H1 (cell line): Measurements from ENCODE around the gene RAPGEF5. TPM values are rescaled to one million over a fixed set of nuclear protein-coding genes. Genes with fewer than 3 reads are reported as not detected.
A peak's percentile ranks its signal among the peaks of the same experiment; 100 is the strongest.

ENCODE experiments used
- CTCF ChIA-PET: fragments of 300-600 bp; sonication (Branson Sonifier 250); formaldehyde crosslinking; loops from one replicate; lab custom pipeline; 2021; ENCODE audit not compliant: partially characterized antibody; lab: Charles Lee
- POLR2A ChIA-PET: fragments of 300-600 bp; sonication (Branson Sonifier 250); formaldehyde crosslinking; loops from one replicate; lab custom pipeline; 2021; ENCODE audit warnings: inconsistent platforms; ENCODE audit not compliant: partially characterized antibody; lab: Charles Lee
- DNase-seq, 2 experiments: peaks; one replicate each; pipeline versions ENCODE4 v3.0.0 to v3.0.0-alpha.2; 2010 to 2022; ENCODE audit warnings: low spot score in 2 of 2, low read depth in 1 of 2, mixed read lengths in 1 of 2
- FAIRE-seq: peaks from 2 replicates; lab custom pipeline; 2011; peaks lifted over from hg19 to GRCh38; lab: Jason Lieb, UNC
- H2AFZ ChIP-seq: 2 replicates; pipeline ENCODE4 v1.8.1; 2012; ENCODE audit warnings: low read length, inconsistent platforms
- H2AK5ac ChIP-seq: 2 replicates; pipeline ENCODE4 v1.6.1; 2013; ENCODE audit warnings: low read depth, low read length
- H2BK120ac ChIP-seq: replicated peaks from 2 replicates; pipeline ENCODE3; 2013; ENCODE audit warnings: low read depth, low read length, inconsistent platforms
- H2BK12ac ChIP-seq: 2 replicates; pipeline ENCODE4 v1.6.1; 2013; ENCODE audit warnings: low read depth, low read length
- H2BK15ac ChIP-seq: 2 replicates; pipeline ENCODE4 v1.6.1; 2013; ENCODE audit warnings: low read length
- H2BK20ac ChIP-seq: 2 replicates; pipeline ENCODE4 v1.6.1; 2013; ENCODE audit warnings: low read length
- H2BK5ac ChIP-seq: 2 replicates; pipeline ENCODE4 v1.6.1; 2013; ENCODE audit warnings: low read depth, low read length
- H3K14ac ChIP-seq: 2 replicates; pipeline ENCODE4 v1.6.1; 2013; ENCODE audit warnings: inconsistent platforms; ENCODE audit not compliant: insufficient read length
- H3K18ac ChIP-seq: 2 replicates; pipeline ENCODE4 v1.6.1; 2013; ENCODE audit warnings: low read length; ENCODE audit errors: extremely low read depth
- H3K23ac ChIP-seq: 2 replicates; pipeline ENCODE4 v1.6.1; 2013; ENCODE audit warnings: inconsistent platforms; ENCODE audit not compliant: insufficient read length
- H3K23me2 ChIP-seq: 2 replicates; pipeline ENCODE4 v1.6.1; 2013; ENCODE audit warnings: low read depth, low read length
- H3K27ac ChIP-seq: 2 replicates; pipeline ENCODE4 v1.6.1; 2011; ENCODE audit warnings: low read depth, low read length, inconsistent platforms
- H3K27me3 ChIP-seq, 4 experiments: replicated peaks in 1 of 4; 1 replicate in 1 of 4; 2 replicates in 3 of 4; pipeline versions ENCODE4 v1.6.1 to v1.8.1; 2011 to 2013; ENCODE audit warnings: low read length in 3 of 4, mild to moderate bottlenecking in 3 of 4, inconsistent platforms in 2 of 4, mixed read lengths in 2 of 4, moderate library complexity in 1 of 4; ENCODE audit not compliant: control insufficient read depth in 3 of 4, insufficient read depth in 3 of 4; ENCODE audit errors: extremely low read depth in 1 of 4
- H3K36me3 ChIP-seq, 4 experiments: 2 replicates each; pipeline versions ENCODE4 v1.6.1 to v1.8.1; 2011 to 2013; ENCODE audit warnings: mild to moderate bottlenecking in 4 of 4, low read length in 3 of 4, moderate library complexity in 2 of 4, control low read depth in 1 of 4, inconsistent platforms in 1 of 4; ENCODE audit not compliant: insufficient read depth in 4 of 4, control insufficient read depth in 2 of 4
- H3K4ac ChIP-seq: replicated peaks from 2 replicates; pipeline ENCODE3; 2013; ENCODE audit warnings: low read length, low read depth, mixed read lengths, inconsistent platforms; ENCODE audit not compliant: insufficient read length
- H3K4me1 ChIP-seq, 4 experiments: replicated peaks in 1 of 4; 1 replicate in 1 of 4; 2 replicates in 3 of 4; pipeline versions ENCODE4 v1.6.1 to v1.8.1; 2011 to 2013; ENCODE audit warnings: low read length in 3 of 4, inconsistent platforms in 2 of 4, mixed read lengths in 1 of 4; ENCODE audit not compliant: insufficient read depth in 4 of 4, control insufficient read depth in 3 of 4
- H3K4me2 ChIP-seq, 2 experiments: 2 replicates each; pipeline versions ENCODE4 v1.6.1 to v1.8.1; 2011 to 2013; ENCODE audit warnings: low read depth in 2 of 2, low read length in 2 of 2, control low read depth in 1 of 2, inconsistent platforms in 1 of 2, mild to moderate bottlenecking in 1 of 2; ENCODE audit not compliant: insufficient read depth in 1 of 2
- H3K4me3 ChIP-seq, 4 experiments: fragments of 200-600, 300-600 bp in 1 of 4; sonication (generic), shearing (Covaris generic), sonication (Bioruptor Twin) in 1 of 4; 2 replicates each; pipeline versions ENCODE4 v1.5.1 to v1.8.1; 2011 to 2016; ENCODE audit warnings: low read length in 4 of 4, low read depth in 3 of 4, control low read depth in 2 of 4, inconsistent platforms in 2 of 4, mild to moderate bottlenecking in 2 of 4, mixed read lengths in 1 of 4, moderate library complexity in 1 of 4; ENCODE audit not compliant: insufficient read depth in 2 of 4; ENCODE audit errors: extremely low read depth in 1 of 4
- H3K56ac ChIP-seq: replicated peaks from 2 replicates; pipeline ENCODE3; 2013; ENCODE audit warnings: low read depth, mild to moderate bottlenecking, mixed read lengths, low read length, inconsistent platforms; ENCODE audit not compliant: insufficient read length
- H3K79me1 ChIP-seq: 2 replicates; pipeline ENCODE4 v1.6.1; 2013; ENCODE audit warnings: low read depth, low read length, control low read depth
- H3K79me2 ChIP-seq, 2 experiments: 2 replicates each; pipeline versions ENCODE4 v1.6.1 to v1.8.1; 2012 to 2013; ENCODE audit warnings: low read length in 2 of 2, mild to moderate bottlenecking in 2 of 2, inconsistent platforms in 1 of 2; ENCODE audit not compliant: insufficient read depth in 2 of 2, control insufficient read depth in 1 of 2
- H3K9ac ChIP-seq, 4 experiments: replicated peaks in 1 of 4; 1 replicate in 1 of 4; 2 replicates in 3 of 4; pipeline versions ENCODE4 v1.6.1 to v1.8.1; 2011 to 2013; ENCODE audit warnings: low read depth in 3 of 4, low read length in 3 of 4, control low read depth in 2 of 4, mild to moderate bottlenecking in 2 of 4, moderate library complexity in 2 of 4, inconsistent platforms in 1 of 4; ENCODE audit errors: extremely low read depth in 1 of 4
- H3K9me3 ChIP-seq, 2 experiments: 2 replicates each; pipeline versions ENCODE4 v1.6.1 to v1.8.1; 2012 to 2013; ENCODE audit warnings: mild to moderate bottlenecking in 2 of 2, moderate library complexity in 2 of 2, control low read depth in 1 of 2, inconsistent platforms in 1 of 2, low read depth in 1 of 2, low read length in 1 of 2, mixed read lengths in 1 of 2; ENCODE audit not compliant: insufficient read depth in 2 of 2
- H4K20me1 ChIP-seq, 2 experiments: replicated peaks in 1 of 2; 2 replicates each; pipeline versions ENCODE3 to v1.8.1; 2011 to 2013; ENCODE audit warnings: inconsistent platforms in 2 of 2, low read length in 2 of 2, mild to moderate bottlenecking in 1 of 2; ENCODE audit not compliant: insufficient read depth in 2 of 2, control insufficient read depth in 1 of 2
- H4K5ac ChIP-seq: 2 replicates; pipeline ENCODE4 v1.6.1; 2013; ENCODE audit warnings: low read length, low read depth, mixed read lengths, inconsistent platforms; ENCODE audit not compliant: insufficient read length
- H4K8ac ChIP-seq: 2 replicates; pipeline ENCODE4 v1.8.0; 2013; ENCODE audit warnings: mild to moderate bottlenecking, moderate library complexity, low read length, inconsistent platforms; ENCODE audit not compliant: insufficient read depth; ENCODE audit errors: extremely low read depth
- H4K91ac ChIP-seq: replicated peaks from 2 replicates; pipeline ENCODE3; 2013; ENCODE audit warnings: low read length, mixed read lengths, inconsistent platforms; ENCODE audit not compliant: insufficient read length
- E2F6 ChIP-seq: IDR thresholded peaks from 2 replicates; pipeline ENCODE4 v1.6.1; 2012; ENCODE audit warnings: inconsistent platforms
- WGBS, 2 experiments: shearing (Covaris generic) in 1 of 2; methylation state at CpG; one replicate each; pipeline versions ENCODE4 v1.1.6 to v1.1.7; 2013 to 2015; ENCODE audit warnings: low lambda C conversion rate in 2 of 2, mixed read lengths in 2 of 2, inconsistent platforms in 1 of 2, low coverage in 1 of 2, missing lambda C conversion rate in 1 of 2; ENCODE audit not compliant: insufficient replicate concordance in 2 of 2, insufficient coverage in 1 of 2, insufficient read length in 1 of 2; ENCODE audit errors: extremely low coverage in 1 of 2, missing lambda C conversion rate in 1 of 2; 5-methylcytosine and 5-hydroxymethylcytosine counted together
- polyA plus RNA-seq, 7 experiments: library from polyadenylated mRNA; depleted of rRNA in 3 of 7; stranded (reverse) in 5 of 7; unstranded in 2 of 7; fragments of >200 nt in 5 of 7; fragments of 200-250 nt in 2 of 7; gene quantifications; 1 replicate in 5 of 7; 2 replicates in 1 of 7; 4 replicates in 1 of 7; pipeline versions ENCODE4 v1.2.1 to v1.2.3, GENCODE V29; 2011 to 2013; ENCODE audit warnings: missing spikeins in 2 of 7, mixed read lengths in 2 of 7
- total RNA-seq: library from RNA; stranded (reverse); fragmentation: NEBNext Ultra II Directional; extraction: Animal tissue kit (Norgen Biotek cat#: 25700); gene quantifications from 2 replicates; pipeline ENCODE4 v1.2.1, GENCODE V29; 2021

RAPGEF5 gene
- total and polyA plus RNA-seq, 2 of the 8 experiments (the other 6 are each of a cell fraction or from before 2014, with no cell fraction given), result 4.4 to 22.9 TPM

- Histone ChIP-seq H4K5ac (no peak overlapping the region), H3K23me2 (no peaks in the 10 kb centered on the region), H4K20me1 (no peaks in the 10 kb centered on the region), H4K91ac (no peak overlapping the region), H3K27me3 (no peaks in the 10 kb centered on the region), H3K4me3 (no peak overlapping the region), H3K36me3 (no peaks in the 10 kb centered on the region), H4K8ac (no peak overlapping the region), H3K9me3 (peaks cover 0 to 1% of the 10 kb centered on the region in 2 experiments; a peak in 1 of 4 replicates), H2AK5ac (no peak overlapping the region), H3K4ac (no peak overlapping the region), H2BK20ac (no peak overlapping the region), H3K9ac (no peak overlapping the region), H3K79me1 (peaks cover 4% of the 10 kb centered on the region; the same call in 1 of the 2 replicates), H3K18ac (no peak overlapping the region), H3K14ac (no peak overlapping the region), H3K4me2 (no peak overlapping the region), H3K23ac (no peak overlapping the region), H2BK120ac (no peak overlapping the region), H2AFZ (no peak overlapping the region), H3K27ac (no peak overlapping the region), H2BK15ac (0 out of 2 replicates have a peak overlapping the region, but pooled peaks have one; percentile 61), H2BK12ac (no peak overlapping the region), H3K56ac (no peak overlapping the region), H2BK5ac (no peak overlapping the region), H3K79me2 (peaks cover 0 to 91% of the 10 kb centered on the region in 2 experiments; a peak in 3 of 4 replicates), H3K4me1 (peaks cover 2 to 6% (median 5%) of the 10 kb centered on the region in 4 experiments; a peak in 5 of 7 replicates)
- no peak for TF ChIP-seq E2F6
- FAIRE-seq (no peak), DNase-seq (no peak)
- POLR2A ChIA-PET, result no interaction called here
- CTCF ChIA-PET, result interaction anchor here (0.9 to 1.8 kb wide), 3 partner anchors 9 to 249 kb away, joined by 3 to 5 read pairs (median 3); no protein-coding TSS in a partner anchor
- 91% methylated on average over 2 of the region's 2 CpGs; no CpG with 5 or more reads in 1 of the 2 experiments for WGBS, 2 experiments
Measured at GRCh38 chr7:22346383-22347107, 10.4 kb downstream of the RAPGEF5 start.
